Loucy (cell line): Measurements from ENCODE around the gene ABI1.

Source experiments
- EZH2phosphoT487 ChIP-seq: fragments of 200-600 bp; IDR thresholded peaks from 2 replicates; pipeline ENCODE4 v1.6.1; 2018; ENCODE audit warnings: antibody characterized with exemption, mild to moderate bottlenecking, moderate library complexity, borderline replicate concordance
- TF ChIP-seq, protein P1 (sequence below): fragments of 200-600 bp; sonication (generic); conservative IDR thresholded peaks from 2 replicates; pipeline ENCODE4 v1.5.1; 2014; ENCODE audit warnings: mild to moderate bottlenecking, antibody characterized with exemption, low read length

DNA sequence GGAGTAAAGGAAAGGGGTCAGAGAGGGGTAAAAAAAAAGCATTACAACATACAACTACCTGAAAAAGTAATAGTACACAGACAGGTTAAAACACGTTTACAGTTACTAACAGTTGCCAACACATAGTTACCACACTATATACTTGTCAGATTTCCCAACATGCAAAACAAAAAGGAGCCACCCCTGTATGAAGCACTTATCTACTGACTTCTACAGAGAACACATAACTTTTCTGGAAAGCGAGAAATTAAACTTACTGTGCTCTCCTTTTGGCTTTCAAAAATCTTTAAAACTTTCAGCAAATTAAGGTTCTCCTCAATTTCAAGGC is 2.1 kb downstream of the ABI1 start:
- TF ChIP-seq, protein P1, sequence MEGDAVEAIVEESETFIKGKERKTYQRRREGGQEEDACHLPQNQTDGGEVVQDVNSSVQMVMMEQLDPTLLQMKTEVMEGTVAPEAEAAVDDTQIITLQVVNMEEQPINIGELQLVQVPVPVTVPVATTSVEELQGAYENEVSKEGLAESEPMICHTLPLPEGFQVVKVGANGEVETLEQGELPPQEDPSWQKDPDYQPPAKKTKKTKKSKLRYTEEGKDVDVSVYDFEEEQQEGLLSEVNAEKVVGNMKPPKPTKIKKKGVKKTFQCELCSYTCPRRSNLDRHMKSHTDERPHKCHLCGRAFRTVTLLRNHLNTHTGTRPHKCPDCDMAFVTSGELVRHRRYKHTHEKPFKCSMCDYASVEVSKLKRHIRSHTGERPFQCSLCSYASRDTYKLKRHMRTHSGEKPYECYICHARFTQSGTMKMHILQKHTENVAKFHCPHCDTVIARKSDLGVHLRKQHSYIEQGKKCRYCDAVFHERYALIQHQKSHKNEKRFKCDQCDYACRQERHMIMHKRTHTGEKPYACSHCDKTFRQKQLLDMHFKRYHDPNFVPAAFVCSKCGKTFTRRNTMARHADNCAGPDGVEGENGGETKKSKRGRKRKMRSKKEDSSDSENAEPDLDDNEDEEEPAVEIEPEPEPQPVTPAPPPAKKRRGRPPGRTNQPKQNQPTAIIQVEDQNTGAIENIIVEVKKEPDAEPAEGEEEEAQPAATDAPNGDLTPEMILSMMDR = no peak
- TF ChIP-seq EZH2phosphoT487 = no peak
